NCI-H345 treated with DMSO at 0.1 percent for 48 hours (cell line): Measurements from ENCODE around the gene ZNF428.
"Not testable (repeated sequence)": the region's sequence is repeated elsewhere in the genome, so short reads cannot be mapped to it uniquely, and the experiment has no call there.

Experiments used
- DNase-seq: peaks from one replicate; lab custom pipeline; 2025; ENCODE audit not compliant: unreplicated experiment; lab: John Stamatoyannopoulos, UW

ZNF428 gene

DNA sequence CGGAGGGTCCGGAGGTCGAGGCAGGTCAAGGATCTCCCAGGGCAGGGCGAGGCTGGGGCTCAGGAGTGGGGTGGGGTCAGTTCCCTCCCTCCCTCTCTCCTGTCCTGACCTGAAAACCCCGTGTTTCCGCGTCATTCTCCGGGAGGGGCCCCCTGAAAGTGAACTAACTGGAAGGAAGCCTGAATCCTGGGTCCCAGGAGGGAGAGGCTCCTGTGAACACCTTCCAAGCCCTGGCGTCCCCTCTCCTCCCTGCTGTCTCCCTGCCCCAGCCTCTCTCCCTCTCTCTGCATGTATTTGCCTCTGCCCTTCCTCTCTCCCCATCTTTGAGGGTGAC is 21.0 kb upstream of the ZNF428 start:
- DNase-seq = no peak

DNA sequence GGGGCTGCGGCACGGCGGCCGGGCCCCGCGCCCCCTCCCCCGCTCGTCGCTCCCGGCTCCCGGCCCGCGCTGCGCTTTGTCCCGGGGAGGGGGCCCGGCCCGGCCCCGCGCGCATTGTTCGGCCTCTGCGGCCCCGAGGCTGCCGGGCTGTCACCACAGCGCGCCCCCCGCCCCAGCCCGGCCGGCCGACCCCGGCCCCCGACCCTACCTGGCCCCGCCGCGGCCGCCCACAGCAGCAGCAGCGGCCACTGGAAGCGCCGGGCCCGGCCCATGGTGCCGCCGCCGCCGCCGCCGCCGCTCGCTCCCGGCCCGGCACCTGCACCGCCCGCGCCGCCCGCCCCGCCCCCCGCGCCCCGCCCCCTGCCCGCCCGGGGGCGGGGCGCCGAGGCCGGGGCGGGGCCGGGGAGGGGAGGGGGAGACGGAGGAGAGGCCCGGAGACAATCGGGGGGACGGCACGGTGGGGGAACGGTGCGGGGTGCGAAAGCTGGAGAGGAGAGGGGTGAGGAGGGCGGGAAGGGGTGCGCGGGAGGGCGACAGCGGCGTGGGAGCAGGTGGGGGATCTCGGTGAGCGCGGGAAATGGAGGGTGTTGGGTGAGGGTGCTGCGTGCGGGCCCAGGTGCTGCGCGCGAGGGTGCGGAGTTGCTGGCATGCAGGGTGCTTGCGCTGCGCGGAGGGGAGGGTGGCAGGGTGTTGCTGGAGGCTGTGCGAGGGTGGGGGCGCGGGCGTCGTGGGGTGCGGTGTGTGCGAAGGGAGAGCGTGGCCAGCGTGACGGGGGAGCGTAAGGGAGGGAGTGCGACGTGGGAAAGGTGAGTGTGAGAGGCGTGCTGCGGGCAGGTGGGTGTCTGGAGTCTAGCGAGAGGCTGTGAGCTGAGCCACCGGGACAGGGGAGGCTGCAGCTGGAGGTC is 20.3 kb upstream of the ZNF428 start, which contains the start of gene CADM4:
Gene CADM4, minus strand, starts transcription at position 332 of the 905 bp plus-strand sequence. Its CDS starts 60 bp downstream, at position 272.
- DNase-seq = no peak

DNA sequence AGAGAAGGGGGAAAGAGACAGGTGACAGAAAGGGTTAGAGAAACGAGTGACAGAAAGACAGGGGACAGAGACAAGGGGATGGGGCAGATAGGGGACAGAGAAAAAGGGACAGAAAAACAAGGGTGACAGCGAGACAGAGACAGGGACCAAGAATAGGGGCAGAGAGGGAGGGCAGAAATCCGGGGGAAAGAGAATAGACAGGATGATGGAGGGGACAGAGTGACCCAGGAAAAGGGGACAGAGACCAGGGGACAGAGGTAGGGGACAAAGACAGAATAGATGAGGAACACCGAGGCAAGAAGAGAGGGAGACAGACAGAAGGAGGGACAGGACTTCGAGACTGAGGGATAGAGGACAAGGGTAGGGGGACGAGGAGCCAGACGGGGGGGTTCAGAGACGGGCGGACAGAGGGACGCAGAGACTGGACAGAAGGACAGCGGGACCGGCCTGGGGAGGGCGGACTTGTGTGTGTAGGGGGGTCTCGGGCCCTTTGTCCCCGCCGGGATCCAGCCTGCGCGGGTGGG is 19.6 kb upstream of the ZNF428 start:
- no peak for DNase-seq

DNA sequence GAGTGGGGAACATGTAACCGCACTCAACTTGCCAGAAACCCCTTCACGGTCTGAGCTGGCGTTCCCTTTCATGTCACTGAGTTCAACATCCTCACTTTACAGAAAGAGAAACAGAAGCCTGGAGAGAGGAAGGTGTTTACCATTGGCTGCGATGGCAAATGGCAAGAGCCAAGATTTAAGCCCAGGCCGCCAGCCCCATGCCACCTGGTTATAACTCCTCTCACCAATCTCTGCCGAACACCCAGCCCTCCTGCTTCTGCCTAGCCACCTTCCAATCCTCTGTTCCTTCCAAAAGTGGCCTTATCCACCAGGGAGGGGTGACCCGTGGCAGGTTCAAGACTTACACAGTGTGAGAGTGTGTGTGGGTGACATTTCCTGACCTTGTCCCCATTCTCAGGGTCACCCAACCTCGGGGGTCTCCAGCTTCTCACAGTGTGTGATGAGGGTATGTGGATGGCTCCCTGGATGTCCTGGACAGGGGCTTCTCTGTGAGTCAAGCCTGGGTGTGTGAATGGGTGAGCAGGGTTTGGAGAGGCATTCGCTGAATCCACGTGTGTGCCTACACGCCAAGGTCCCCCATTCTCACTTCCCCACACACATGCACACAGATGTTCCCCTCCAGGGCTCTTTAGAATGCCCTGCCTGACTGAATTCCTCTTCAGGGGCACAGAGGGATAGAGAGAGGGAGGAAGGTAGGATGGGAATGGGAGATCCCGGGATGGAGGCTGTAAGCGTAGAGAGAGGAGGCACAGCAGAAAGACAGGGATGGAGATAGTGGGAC is 19.0 kb upstream of the ZNF428 start:
- no peak for DNase-seq

DNA sequence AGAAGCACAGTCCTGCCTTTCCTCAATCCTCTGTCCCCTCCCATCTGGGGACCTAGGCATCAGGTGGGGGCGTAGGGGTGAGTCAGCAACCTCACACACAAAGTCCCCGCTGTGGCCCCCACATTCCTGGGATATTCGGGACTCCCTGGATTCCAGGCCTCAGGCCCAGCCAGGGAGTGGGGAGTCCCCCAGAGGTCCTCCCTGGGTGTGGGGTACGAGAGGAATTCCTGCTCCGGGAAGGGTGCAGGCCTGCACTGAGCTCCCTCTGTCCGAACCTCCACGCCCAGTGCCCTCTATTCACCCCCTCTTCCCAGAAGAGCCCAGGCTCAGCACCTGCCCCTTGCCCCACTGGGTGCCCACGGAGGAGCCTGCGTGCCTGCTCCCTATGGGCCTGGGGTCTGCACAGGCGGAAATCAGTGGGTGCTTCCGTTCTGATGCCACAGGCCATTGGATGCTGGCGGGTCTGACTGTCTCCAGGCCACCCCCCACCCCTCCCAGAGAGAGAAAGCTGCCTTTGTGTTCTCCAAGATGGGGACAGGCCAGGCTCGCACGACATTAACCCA is 16.8 kb upstream of the ZNF428 start:
- DNase-seq = no peak

DNA sequence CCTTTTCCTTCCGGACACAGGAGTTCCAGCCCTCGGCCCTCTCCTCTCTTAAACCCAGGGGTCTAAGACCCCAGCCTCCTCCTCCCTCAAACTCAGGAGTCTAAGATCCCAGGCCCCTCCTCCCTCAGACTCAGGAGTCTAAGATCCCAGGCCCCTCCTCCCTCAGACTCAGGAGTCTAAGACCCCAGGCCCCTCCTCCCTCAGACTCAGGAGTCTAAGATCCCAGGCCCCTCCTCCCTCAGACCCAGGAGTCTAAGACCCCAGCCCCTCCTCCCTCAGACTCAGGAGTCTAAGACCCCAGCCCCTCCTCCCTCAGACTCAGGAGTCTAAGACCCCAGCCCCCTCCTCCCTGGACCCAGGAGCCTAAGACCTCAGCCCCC is 16.1 kb upstream of the ZNF428 start:
- DNase-seq = not testable (repeated sequence)

DNA sequence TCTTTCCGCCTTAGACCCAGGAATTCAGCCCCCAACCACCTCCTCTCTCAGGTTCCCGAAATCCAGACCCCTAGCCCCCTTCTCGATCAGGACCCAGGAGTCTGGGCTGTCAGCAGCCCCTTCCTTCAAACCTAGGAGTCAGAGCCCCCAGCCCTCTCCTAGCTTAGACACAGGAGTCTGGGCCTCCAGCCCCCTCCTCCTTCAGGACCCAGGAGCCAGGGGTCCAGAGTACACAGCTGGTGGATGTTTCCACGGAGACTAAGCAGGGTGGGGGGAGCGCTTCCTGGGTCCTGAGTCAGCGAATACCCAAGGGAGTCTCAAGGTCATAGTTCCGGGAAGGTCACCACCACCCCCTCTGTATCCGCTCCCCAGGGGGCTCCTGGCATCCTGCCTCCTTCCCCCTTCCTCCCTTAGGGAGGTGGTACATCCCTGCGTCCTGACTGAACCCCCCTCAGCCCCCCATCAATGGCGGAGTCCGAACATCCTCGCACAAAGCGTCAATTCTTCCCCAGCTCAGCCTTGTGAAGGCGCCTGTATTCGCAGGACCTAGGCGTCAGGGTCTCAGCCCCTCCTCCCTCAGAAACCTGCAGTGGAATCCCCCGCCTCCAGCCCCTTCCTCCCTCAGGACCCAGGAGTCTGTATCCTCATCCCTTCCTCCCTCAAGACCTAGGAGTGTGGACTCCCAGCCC is 15.6 kb upstream of the ZNF428 start:
- DNase-seq = no peak

DNA sequence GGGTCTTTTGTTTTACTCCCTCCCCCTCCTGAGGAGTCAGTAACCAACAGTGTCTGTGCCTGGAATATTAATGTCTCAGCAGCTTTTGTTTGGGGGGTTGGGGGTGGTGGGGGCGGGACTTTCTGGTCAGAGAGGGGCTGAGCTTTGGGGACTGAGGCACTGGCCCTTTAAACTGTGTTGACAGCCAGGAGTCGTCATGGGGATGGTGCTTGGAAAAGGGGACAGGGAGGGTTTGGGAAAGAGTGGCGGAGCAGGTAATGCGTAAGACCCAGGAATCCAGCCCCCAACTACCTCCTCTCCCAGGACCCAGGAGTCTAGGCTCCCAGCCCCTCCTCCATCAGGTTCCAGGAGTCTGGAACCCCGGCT is 15.1 kb upstream of the ZNF428 start:
- DNase-seq = no peak

DNA sequence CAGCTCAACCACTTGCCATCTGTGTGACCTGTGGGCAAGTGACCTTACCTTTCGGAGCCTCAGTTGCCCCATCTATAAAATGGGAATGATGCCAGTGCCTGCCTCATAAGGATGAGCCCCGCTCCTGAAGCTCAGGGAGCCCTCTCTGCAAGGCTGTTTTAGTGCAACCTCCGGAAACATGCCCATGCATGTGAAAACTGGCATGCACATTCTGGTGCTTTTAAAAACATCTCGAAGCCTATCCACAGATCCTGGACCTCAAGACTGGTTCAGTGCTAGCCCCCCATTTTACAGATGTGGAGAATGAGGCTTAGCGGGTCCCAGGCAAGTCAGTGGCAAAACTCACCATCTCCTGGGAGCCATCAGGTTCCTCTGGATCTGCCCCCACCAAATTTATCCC is 14.6 kb upstream of the ZNF428 start:
- no peak for DNase-seq

DNA sequence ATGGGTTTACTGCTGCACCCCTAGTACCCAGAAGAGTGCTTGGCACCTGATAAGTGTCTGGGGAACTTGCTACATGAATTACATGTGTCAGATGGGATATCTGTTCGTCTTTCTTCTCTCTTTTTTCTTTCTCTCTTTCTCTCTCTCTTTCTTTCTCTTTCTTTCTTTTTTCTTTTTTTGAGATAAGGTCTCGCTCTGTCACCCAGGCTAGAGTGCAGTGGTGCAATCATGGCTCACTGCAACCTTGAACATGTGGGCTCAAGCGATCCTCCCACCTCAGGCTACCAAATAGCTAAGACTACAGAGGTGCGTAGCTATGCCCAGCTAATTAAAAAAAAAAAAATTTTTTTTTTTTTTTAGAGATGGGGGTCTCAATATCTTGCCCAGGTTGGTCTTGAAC is 14.1 kb upstream of the ZNF428 start:
- no peak for DNase-seq

DNA sequence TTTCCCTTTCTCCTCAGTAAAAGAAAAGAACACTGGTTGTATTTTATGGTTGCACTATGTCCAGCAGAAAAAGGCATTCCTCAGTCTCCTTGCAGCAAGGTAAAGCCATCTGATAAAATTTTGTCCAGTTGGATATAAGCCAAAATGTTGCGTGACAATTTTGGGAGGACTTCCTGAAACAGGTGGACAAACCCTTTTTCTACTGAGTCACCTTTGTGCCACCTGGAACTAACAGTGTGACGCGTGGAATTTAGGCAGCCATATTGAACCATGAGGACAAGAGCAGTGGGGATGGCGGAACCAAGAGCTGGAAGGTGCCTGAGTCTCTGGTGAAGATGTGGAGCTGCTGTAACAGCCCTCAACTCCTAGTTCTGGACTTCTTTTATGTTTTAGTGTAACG is 12.1 kb upstream of the ZNF428 start:
- DNase-seq = no peak

DNA sequence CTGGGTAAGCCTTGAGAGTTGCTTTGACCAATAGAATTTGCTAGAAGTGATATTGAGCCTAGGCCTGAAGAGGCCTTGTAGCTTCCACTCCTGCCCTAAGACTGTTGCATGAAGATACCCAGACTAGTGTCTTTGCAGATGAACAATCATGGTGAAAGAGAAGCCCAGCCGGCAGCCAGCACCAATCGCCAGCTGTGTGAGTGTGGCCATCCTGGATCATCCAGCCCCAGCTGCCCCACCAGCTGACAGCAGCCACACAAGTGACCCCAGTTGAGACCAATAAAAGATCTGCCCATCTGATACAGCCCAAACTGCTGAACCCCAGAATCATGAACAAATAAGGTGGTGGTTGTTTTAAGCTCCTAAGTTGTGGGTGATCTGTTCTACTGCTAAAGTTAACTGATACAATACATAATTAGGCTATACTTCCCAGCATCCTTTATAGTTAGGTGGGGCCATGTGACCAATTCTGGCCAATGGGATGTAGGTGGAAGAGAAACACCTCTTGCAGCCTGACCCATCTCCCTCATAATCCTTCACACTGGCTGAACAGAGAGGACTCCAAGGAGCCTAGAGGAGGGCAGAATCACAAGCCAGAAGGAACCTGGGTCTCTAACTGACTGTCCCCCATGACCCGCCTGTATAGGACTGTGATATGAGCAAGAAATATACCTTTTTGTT is 9.4 kb upstream of the ZNF428 start:
- no peak for DNase-seq

DNA sequence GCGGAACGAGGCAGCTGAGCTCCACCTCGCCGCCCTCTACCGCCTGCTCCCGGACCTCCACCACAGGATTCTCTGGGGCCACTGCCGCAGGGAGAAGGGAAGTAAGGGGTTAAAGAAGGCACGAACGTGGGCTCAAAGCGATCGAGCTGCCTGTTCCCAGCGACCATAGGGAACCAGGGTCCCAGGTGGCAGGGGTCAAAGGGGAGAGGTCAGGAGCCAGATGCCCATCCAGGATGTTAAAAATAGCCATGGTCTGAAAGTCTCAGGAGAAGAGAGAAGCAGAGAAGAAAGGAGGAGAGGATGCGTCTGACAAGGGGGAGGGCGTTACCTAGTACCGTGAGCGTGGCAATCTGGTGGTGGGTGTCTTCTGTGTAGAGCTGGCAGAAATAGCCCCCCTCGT is 7.4 kb upstream of the ZNF428 start:
- no peak for DNase-seq

DNA sequence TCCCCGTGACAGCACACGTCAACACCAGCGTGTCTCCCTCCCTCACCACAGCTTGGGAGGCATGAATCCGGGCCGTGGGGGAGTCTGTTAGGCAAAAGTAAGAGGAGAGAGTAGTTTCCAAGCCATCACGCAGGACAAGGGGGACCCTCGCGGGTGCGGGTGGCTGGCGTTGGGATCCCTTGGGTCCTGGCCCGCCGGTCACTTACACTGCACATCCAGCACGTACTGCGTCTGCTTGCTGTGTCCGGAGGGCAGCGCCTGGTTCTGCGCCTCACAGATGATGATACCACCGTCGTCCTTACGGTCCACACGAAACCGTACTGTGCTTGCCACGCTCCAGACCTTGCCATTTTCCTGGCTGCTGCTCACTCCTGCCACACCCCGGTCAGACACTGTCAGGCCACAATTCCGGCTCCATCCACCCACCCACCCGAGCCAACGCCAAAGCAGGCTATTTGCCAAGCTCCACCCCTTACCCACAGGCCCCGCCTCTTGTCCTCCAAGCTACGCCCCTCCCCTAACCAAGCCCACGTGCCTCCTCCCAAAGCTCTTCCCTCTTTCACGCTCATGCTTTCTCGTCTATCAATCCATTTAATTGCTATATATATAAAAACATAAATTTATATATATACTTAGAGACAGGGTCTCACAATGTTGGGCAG is 6.6 kb upstream of the ZNF428 start:
- DNase-seq = no peak

DNA sequence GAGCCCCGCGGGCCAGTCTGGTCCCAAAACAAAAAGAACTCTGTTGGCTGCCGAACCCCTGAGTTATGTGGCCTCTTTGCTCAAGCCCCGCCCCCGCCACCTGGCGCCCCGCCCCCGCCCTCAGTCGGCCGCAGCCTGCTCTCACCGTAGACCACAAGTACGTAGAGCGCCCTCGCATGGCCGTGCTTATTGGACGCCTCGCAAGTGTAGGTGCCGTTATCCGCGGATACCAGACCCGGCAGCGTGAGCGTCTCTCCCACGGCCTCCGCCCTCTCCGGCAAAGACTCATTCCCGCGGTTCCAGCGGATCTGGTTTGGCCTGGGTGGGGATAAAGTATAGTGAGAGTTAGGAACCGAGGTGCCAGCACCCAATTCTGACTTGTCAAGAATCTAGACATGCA is 5.5 kb upstream of the ZNF428 start:
- DNase-seq = no peak

DNA sequence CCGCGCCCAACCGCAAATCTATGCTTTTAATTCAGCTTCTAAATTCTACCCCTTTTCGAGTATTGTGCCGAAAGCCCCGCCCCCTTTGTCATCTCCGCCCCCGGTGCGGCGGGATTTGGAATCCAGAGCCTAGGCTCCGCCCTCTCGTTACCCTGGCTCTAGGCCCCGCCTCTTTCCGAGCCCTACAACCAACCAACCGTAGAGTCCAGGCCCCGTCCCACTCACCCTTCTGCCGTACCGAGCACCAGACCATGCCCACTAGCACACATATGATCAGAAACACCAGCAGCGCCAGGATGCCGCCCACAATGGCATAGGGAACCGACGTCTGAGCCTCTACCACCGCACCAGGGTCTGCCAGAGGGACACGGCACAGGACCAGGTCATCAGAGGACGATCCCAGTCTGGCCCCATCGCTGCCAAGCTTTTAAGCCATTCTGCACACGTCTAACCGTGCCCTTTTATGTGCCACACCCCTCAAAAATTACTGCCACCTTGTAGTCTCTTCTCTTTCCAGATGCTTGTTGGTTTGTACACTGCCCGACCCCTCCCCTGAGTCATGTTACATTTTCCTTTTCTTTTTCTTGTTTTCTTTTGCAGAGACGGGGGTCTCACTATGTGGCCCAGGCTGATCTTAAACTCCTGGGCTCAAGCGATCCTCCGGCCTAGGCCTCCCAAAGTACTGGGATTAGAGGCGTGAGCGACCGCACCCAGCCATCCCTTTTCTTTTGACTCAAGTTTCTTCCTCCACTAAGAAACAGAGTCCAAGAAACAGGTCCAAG is 4.7 kb upstream of the ZNF428 start:
- DNase-seq = no peak

DNA sequence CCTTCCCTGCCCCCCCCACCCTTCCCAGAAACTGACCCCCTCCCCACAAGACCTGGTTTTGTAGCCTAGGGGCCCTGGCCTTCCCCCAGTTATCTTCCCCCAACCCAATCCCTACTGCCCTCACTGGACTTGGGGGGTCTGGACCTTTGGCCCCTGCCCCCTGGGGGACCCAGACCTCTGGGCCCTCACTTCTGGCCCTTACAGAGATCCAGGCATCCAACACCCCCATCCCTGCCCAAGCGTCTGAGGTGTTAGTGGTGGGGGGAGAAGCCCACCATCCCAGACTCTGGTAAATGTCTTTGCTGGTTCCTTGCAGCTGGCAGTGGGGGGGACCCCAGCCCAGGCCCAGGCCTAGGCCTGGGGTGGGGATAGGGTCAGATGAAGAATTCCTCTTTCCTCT is 3.5 kb upstream of the ZNF428 start:
- DNase-seq = no peak

DNA sequence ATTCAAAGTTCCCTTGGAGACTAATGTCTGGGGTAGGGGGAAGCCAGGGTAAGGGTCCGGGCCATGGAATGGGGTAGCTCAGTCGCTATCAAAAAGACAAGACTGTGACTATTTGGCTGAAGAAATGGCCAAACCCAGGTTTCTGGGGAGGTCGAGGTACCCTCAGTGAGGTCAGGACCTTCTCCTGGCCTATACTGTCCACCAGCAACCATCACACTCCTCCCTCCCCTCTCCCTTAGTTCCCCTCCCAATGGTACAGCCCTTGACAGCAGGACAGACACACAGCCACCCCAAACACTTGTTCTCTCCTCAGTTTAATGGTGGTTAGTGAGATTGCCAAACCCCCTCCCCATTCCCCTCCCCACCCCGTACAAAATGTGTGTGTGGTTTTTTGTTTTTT is 2.6 kb upstream of the ZNF428 start:
- no peak for DNase-seq
